Coronary artery (tissue), 2 donors: Measurements from ENCODE around the gene ISCA1.

Experiments used
- DNase-seq: peaks from one replicate; pipeline ENCODE4 v3.0.0-alpha.2; 2017; ENCODE audit warnings: low spot score
- H3K27ac ChIP-seq, 2 donors: fragments of 200-600 bp; sonication (generic); one replicate each; pipeline ENCODE4 v1.5.1; 2016 to 2019
- H3K4me3 ChIP-seq: fragments of 200-600 bp; sonication (generic); 2 replicates; pipeline ENCODE4 v1.5.1; 2016; ENCODE audit warnings: mild to moderate bottlenecking, moderate library complexity
- TF ChIP-seq, protein P1 (sequence below): fragments of 200-600 bp; sonication (generic); IDR thresholded peaks from one replicate; pipeline ENCODE4 v1.5.1; 2019; ENCODE audit warnings: antibody characterized with exemption

ISCA1 gene

GRCh38 chr9:86241216-86241615 lies 41.1 kb downstream of the ISCA1 start:
- Histone ChIP-seq H3K4me3 (no peak overlapping the region), H3K27ac (no peak overlapping the region)
- DNase-seq, result no peak
- TF ChIP-seq, protein P1, sequence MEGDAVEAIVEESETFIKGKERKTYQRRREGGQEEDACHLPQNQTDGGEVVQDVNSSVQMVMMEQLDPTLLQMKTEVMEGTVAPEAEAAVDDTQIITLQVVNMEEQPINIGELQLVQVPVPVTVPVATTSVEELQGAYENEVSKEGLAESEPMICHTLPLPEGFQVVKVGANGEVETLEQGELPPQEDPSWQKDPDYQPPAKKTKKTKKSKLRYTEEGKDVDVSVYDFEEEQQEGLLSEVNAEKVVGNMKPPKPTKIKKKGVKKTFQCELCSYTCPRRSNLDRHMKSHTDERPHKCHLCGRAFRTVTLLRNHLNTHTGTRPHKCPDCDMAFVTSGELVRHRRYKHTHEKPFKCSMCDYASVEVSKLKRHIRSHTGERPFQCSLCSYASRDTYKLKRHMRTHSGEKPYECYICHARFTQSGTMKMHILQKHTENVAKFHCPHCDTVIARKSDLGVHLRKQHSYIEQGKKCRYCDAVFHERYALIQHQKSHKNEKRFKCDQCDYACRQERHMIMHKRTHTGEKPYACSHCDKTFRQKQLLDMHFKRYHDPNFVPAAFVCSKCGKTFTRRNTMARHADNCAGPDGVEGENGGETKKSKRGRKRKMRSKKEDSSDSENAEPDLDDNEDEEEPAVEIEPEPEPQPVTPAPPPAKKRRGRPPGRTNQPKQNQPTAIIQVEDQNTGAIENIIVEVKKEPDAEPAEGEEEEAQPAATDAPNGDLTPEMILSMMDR, result no peak

- H3K27ac ChIP-seq, result no peak overlapping the region
- no peak for DNase-seq
- H3K4me3 ChIP-seq, result no peak overlapping the region
- TF ChIP-seq, protein P1, result no peak
Observed at GRCh38 chr9:86238861-86239770, 43.2 kb downstream of the ISCA1 start.

GRCh38 chr9:86230858-86231257 lies 51.5 kb downstream of the ISCA1 start:
- Histone ChIP-seq H3K4me3 (no peak overlapping the region), H3K27ac (no peak overlapping the region)
- TF ChIP-seq, protein P1, result no peak
- no peak for DNase-seq

GRCh38 chr9:86222667-86223066 lies 59.7 kb downstream of the ISCA1 start:
- no peak for DNase-seq
- TF ChIP-seq, protein P1, result no peak
- no peak overlapping the region for H3K4me3 ChIP-seq
- H3K27ac ChIP-seq, result no peak overlapping the region

- TF ChIP-seq, protein P1, result no peak
- H3K4me3 ChIP-seq, result no peak overlapping the region
- no peak overlapping the region for H3K27ac ChIP-seq
- DNase-seq, result no peak
Observed at GRCh38 chr9:86219606-86220005, 62.7 kb downstream of the ISCA1 start.

GRCh38 chr9:86217076-86217755 lies 65.1 kb downstream of the ISCA1 start:
- DNase-seq, result no peak
- TF ChIP-seq, protein P1, result no peak
- Histone ChIP-seq H3K27ac (no peak overlapping the region), H3K4me3 (no peak overlapping the region)
